Measurements from ENCODE around the gene FIBP.

Gene FIBP

DNA sequence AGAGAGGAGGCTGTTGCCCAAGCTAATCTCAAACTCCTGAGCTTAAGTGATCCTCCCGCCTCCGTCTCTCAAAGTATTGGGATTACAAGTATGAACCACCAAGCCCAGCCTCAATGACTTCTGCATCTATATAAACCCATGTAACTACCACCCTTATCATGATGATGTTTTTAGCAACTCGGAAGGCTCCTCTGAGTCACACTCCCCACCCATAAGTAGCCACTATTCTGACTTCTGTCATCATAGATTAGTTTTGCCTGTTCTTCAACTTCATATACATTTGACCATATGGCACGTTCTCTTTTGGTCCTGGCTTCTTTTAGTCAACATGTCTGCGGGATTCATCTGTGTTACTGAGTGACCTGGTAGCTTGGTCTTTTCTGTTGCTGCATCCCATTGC lies 18.3 kb upstream of the FIBP start:
- TF ChIP-seq, protein P1, sequence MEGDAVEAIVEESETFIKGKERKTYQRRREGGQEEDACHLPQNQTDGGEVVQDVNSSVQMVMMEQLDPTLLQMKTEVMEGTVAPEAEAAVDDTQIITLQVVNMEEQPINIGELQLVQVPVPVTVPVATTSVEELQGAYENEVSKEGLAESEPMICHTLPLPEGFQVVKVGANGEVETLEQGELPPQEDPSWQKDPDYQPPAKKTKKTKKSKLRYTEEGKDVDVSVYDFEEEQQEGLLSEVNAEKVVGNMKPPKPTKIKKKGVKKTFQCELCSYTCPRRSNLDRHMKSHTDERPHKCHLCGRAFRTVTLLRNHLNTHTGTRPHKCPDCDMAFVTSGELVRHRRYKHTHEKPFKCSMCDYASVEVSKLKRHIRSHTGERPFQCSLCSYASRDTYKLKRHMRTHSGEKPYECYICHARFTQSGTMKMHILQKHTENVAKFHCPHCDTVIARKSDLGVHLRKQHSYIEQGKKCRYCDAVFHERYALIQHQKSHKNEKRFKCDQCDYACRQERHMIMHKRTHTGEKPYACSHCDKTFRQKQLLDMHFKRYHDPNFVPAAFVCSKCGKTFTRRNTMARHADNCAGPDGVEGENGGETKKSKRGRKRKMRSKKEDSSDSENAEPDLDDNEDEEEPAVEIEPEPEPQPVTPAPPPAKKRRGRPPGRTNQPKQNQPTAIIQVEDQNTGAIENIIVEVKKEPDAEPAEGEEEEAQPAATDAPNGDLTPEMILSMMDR (IDR thresholded peaks at IDR 0.05; ENCODE audit: control extremely low read depth, extremely low read depth, low read depth, missing control alignments): no peak
- no peak for DNase-seq (ENCODE audit: extremely low spot score)
- ChIA-PET POLR2A (no interaction called here), CTCF (interaction anchor here (1.2 to 8.0 kb wide), 5 partner anchors 11 to 47 kb away, joined by 3 to 80 read pairs (median 5); partner anchors contain the start of genes CCDC85B and FIBP)

DNA sequence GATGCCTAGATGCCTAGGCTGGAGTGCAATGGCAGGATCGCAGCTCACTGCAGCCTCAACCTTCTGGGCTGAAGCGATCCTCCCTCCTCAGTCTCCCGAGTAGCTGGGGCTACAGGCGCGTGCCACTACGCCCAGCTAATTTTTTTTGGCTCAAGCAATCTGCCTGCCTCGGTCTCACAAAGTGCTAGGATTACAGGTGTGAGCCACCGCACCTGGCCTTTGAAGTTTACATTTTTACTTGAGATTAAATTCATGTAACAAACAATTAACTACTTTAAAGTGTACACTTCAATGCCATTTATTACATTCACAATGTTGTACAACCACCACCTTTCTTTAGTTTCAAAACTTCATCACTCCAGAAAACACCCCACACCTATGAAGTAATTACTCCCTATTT lies 15.4 kb upstream of the FIBP start:
- CTCF ChIA-PET: interaction anchor here (4.8 to 8.0 kb wide), 2 partner anchors 12 to 18 kb away, joined by 29 to 80 read pairs; partner anchors contain the start of genes CCDC85B and FIBP

DNA sequence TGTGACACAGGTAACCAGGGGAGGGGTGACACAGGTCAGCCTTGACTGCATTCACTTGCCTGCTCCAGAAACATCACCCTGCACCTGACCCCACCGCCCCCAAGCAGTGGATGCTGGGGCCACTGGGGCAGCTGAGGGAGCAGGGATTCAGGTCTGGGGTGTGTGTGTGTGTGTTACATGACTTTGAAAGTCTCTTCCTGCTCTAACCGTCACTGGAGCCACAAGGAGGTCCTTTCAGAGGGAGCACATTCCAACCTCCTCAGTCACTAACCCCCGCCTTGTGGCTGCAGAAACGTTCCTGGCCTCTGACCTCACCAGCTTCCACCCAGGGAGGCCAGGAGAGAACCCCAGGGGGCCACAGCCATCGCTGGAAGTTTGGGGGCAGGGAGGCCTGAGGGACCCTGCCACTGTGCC lies 14.8 kb upstream of the FIBP start:
- TF ChIP-seq, protein P1 (IDR thresholded peaks at IDR 0.05; ENCODE audit: control extremely low read depth, extremely low read depth, low read depth, missing control alignments): no peak
- ChIA-PET CTCF (interaction anchor here (0.9 to 8.0 kb wide), 3 partner anchors 10 to 18 kb away, joined by 3 to 80 read pairs (median 29); partner anchors contain the start of genes CCDC85B and FIBP), POLR2A (no interaction called here)
- DNase-seq (ENCODE audit: extremely low spot score): no peak

More for the DNA sequence above, 15.4 kb upstream of the FIBP start:
- TF ChIP-seq, protein P1 (IDR thresholded peaks at IDR 0.05; ENCODE audit: control extremely low read depth, extremely low read depth, low read depth, missing control alignments): no peak
- DNase-seq (ENCODE audit: extremely low spot score): no peak
- POLR2A ChIA-PET: no interaction called here

DNA sequence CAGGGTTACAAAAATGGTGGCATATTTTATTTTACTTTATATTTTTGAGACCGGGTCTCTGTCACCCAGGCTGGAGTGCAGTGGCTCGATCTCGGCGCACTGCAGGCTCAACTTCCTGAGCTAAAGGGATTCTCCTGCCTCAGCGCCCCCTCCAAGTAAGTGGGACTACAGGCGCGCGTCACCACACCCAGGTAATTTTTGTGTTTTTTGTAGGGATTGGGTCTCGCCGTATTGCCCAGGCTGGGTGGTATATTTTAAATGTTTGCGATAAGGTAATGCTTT lies 12.6 kb upstream of the FIBP start:
- POLR2A ChIA-PET: interaction anchor here (1.0 to 2.3 kb wide), 2 partner anchors 10 to 78 kb away, joined by 3 to 10 read pairs; partner anchors contain the start of gene CCDC85B
- CTCF ChIA-PET: interaction anchor here (1.0 to 8.0 kb wide), 8 partner anchors 8 to 88 kb away, joined by 3 to 80 read pairs (median 5); partner anchors contain the start of genes CCDC85B, FIBP and MUS81

DNA sequence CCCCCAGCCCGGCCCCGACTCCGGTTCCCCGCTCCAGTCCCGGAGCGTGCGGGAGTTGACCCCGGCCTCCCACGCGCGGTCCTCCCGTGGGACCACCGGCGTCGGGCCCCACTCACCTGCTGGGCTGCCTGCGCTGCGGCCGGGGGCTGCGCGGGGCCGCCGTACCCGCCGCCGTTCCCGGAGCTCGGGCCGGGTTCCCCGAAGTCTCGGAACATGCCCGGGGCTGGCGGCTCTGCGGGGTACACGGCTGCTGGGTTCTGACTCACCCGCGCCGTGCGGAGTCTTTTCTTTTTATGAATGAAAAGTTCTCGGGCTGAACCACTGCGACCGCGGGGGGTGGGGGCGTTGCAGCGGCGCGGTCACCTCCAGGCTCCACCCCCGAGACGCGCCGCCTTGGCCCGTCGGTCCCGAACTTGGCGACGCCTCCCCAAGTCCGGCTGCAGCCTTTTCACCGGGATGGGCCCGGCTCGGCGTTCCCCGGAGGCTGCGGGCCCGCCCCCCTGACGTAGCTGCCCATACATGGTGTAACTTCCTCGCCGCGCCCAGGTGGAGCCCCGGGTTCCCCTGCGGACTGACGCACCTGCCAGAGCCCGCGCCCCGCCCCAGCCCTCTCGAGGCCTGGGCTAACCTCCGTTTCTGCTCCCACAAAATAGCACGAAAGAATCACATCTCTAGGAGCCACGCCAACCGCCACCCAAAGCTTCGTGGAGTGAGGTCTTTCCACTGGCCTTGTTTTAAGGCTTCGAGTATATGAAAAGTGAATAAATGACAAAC lies 12.0 kb upstream of the FIBP start, which contains the start of gene FOSL1:
TSS of gene FOSL1 (minus strand) at position 264 of the 774 bp plus-strand sequence. CDS start at position 215, 49 bp downstream.
- peak; percentile 93 for DNase-seq (ENCODE audit: extremely low spot score)
- TF ChIP-seq, protein P1 (IDR thresholded peaks at IDR 0.05; ENCODE audit: control extremely low read depth, extremely low read depth, low read depth, missing control alignments): no peak
- ChIA-PET POLR2A (interaction anchor here (1.0 to 2.3 kb wide), 2 partner anchors 9 to 79 kb away, joined by 3 to 10 read pairs; partner anchors contain the start of gene CCDC85B), CTCF (interaction anchor here (1.0 to 8.0 kb wide), 7 partner anchors 9 to 88 kb away, joined by 3 to 80 read pairs (median 5); partner anchors contain the start of genes CCDC85B, FIBP and MUS81)

More for the DNA sequence above, 12.6 kb upstream of the FIBP start:
- TF ChIP-seq, protein P1 (IDR thresholded peaks at IDR 0.05; ENCODE audit: control extremely low read depth, extremely low read depth, low read depth, missing control alignments): no peak
- DNase-seq (ENCODE audit: extremely low spot score): no peak

DNA sequence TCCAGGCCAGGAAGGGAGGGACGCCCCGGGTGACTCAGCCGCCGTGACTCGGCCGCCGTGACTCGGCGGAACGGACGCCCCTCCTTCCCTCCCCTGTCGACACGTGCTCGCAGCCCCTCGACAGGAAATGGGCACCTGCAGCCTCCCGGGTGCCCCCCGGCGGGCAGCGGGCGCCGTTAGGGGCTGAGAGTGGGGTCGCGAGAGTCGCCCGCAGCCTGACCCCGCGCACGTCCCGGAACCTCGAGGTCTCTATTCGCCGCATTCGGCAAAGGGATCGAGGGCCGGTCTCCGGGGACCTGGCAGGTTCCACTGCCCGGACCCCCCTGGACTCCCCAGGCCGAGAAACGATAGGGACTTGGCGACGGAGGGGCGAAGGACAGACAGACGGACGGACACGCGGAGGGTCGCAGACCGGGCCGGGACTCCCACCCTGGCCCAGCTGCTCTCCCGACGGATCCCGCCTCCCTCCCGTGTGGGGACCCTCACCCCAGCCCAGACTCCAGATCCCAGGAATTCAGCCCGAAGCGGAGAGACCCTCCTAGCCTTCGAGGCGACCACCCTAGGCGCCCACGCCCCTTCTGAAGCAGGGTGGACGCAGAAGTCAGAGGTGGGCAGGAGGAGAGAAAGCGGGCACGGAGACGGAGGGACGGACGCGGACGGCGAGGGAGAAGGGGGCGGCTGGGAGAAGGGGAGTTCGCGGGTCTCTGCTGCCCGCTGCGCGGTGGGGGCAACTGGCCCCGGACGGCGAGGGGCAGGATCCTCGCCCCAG lies 11.3 kb upstream of the FIBP start:
- DNase-seq (ENCODE audit: extremely low spot score): peak; percentile 58
- POLR2A ChIA-PET: interaction anchor here (2.3 kb wide), 1 partner anchor 9 kb away, joined by 10 read pairs; the partner anchor contains the start of gene CCDC85B
- TF ChIP-seq, protein P1 (IDR thresholded peaks at IDR 0.05; ENCODE audit: control extremely low read depth, extremely low read depth, low read depth, missing control alignments): no peak
- CTCF ChIA-PET: interaction anchor here (1.6 to 14.6 kb wide), 6 partner anchors 8 to 120 kb away, joined by 4 to 199 read pairs (median 20); partner anchors contain the start of genes CCDC85B, CTSW and FIBP

Data from GM10248 (cell line).